Brain microvascular endothelial cell (primary cell): ENCODE results near the gene CCDC134.

Source experiments
- DNase-seq: peaks from one replicate; pipeline ENCODE4 v3.0.0-alpha.2; 2020
- H3K27ac ChIP-seq: fragments of 250-450 bp; sonication (Bioruptor Pico); 2 replicates; pipeline ENCODE4 v1.5.1; 2020; ENCODE audit warnings: mild to moderate bottlenecking, moderate library complexity
- H3K27me3 ChIP-seq: fragments of 250-450 bp; sonication (Bioruptor Pico); replicated peaks from 2 replicates; pipeline ENCODE4 v1.5.1; 2020; ENCODE audit warnings: mild to moderate bottlenecking
- H3K36me3 ChIP-seq: fragments of 250-450 bp; sonication (Bioruptor Pico); replicated peaks from 2 replicates; pipeline ENCODE4 v1.5.1; 2020; ENCODE audit warnings: mild to moderate bottlenecking
- H3K4me3 ChIP-seq: 2 replicates; pipeline ENCODE4 v1.5.1; 2011; ENCODE audit warnings: low read depth, mild to moderate bottlenecking, control low read depth, low read length, moderate library complexity
- CTCF ChIP-seq: IDR thresholded peaks from 2 replicates; pipeline ENCODE4 v1.5.1; 2011; ENCODE audit warnings: low read depth, mild to moderate bottlenecking, moderate library complexity, low read length, control low read depth, inconsistent platforms; ENCODE audit errors: missing control alignments
- in situ Hi-C: cut with HindIII; loops from 2 replicates; pipeline ENCODE4 v1.10.0; 2017; ENCODE audit warnings: low sequenced_read_pairs, low pct_ligation_motif_present

Gene CCDC134

DNA sequence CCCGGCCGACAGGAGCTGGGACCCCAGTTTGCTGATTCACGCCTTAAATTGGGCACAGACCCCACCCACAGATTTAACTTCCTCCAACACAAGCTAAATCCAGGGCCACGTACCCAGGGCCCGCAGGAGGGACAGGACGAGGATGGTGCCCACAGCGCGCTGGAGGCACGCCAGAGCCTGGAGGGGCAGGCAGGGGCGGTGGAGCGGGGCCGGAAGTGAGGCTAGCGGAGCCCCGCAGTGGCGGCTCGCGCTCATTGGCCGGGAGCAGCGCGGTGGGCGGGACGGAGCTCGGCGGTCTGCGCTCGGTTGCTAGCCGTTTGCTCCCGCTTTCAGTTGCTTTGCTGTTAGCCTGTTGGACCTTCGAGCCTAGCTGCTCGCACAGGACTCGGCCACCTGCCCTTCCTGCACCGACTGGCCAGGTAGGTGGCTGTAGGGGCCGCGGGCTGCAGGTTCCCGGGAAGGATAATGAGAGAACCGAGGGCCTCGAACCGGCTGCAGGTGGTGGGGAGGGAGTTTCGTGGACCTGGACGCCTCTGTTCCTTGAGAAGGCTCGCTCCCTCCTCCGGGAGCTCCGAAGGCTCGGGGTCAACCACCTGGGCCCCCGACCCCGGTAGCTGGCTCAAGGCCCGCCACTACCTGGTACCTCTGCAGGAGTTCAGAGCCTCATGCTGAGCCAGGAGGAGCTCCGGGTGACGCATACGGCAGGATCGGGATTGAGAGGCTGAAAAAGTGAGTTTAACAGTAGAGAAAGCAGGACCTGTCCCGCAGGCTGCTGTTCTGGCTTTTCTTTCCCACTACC lies at the start of gene CCDC134:
Gene CCDC134 (plus strand): TSS at position 332 of the 799 bp plus-strand sequence. CDS start 8,212 bp downstream, outside the sequence.
- Histone ChIP-seq H3K36me3 (no peaks in the 10 kb centered on the region), H3K27ac (peak within 1 kb of the TSS; percentile 11), H3K4me3 (peak within 1 kb of the TSS; percentile 93), H3K27me3 (no peaks in the 10 kb centered on the region)
- peak; percentile 60 for DNase-seq
- in situ Hi-C loops: no loop called here
- TF ChIP-seq CTCF: no peak

- in situ Hi-C loops: no loop called here
- no peak for TF ChIP-seq CTCF
- H3K27me3 ChIP-seq: no peaks in the 10 kb centered on the region
- no peaks in the 10 kb centered on the region for H3K36me3 ChIP-seq
- no peak for DNase-seq
- no peak overlapping the region for H3K4me3 ChIP-seq
- no peak overlapping the region for H3K27ac ChIP-seq
Measured at GRCh38 chr22:41752011-41752970, 48.2 kb upstream of the CCDC134 start.

DNA sequence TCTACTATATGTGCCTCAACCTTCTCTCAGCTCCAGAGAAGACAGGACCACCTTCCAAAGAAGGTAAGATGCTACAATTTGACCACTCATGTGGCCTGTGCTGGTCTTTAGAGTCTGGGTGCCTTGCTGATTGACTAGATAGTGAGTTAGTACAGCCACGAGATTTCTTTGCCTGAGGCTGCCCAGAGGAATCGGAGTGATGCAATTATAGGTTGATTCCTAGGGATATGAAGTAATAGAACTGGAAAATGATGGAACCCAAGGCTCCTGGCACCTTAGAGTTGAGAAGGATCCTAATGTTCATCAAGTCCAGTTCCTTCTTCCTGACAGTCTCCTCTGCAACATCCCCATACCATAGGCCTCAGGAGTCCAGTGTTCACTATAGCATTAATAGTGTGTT lies 46.5 kb upstream of the CCDC134 start:
- in situ Hi-C loops: no loop called here
- Histone ChIP-seq H3K27me3 (no peaks in the 10 kb centered on the region), H3K27ac (no peak overlapping the region), H3K4me3 (no peak overlapping the region), H3K36me3 (no peaks in the 10 kb centered on the region)
- no peak for TF ChIP-seq CTCF
- no peak for DNase-seq

DNA sequence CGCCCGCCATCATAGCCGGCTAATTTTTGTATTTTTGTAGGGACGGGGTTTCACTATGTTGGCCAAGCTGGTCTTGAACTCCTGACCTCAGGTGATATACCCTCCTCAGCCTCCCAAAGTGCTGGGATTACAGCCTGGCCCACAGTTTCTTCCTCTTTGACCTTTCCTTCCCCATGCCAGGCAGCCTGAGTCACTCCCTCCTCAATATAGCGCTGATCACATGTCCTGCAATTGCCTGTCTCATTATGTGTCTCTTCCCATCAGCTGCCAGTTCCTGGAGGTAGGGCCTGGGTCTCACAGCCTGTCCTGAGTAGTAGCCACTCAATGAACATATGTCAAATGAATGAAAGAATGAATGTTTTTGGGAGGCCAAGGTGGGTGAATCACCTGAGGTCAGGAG lies 43.0 kb upstream of the CCDC134 start:
- no peak for DNase-seq
- H3K27me3 ChIP-seq: no peaks in the 10 kb centered on the region
- no peak overlapping the region for H3K4me3 ChIP-seq
- no peak overlapping the region for H3K27ac ChIP-seq
- TF ChIP-seq CTCF: no peak
- H3K36me3 ChIP-seq: no peaks in the 10 kb centered on the region
- in situ Hi-C loops: no loop called here

GRCh38 chr22:41758231-41758630 lies 42.2 kb upstream of the CCDC134 start:
- Histone ChIP-seq H3K4me3 (no peak overlapping the region), H3K36me3 (no peaks in the 10 kb centered on the region), H3K27ac (no peak overlapping the region), H3K27me3 (no peaks in the 10 kb centered on the region)
- in situ Hi-C loops: no loop called here
- DNase-seq: no peak
- no peak for TF ChIP-seq CTCF
